ENCODE data around the gene TLR8. TPM values are rescaled to one million over a fixed set of nuclear protein-coding genes. Genes with fewer than 3 reads are reported as not detected.

TLR8 gene
- total and polyA plus RNA-seq, 2 of the 13 experiments (the other 11 are each of a cell fraction or from before 2014, with no cell fraction given): not detected

- H2AFZ ChIP-seq (ENCODE audit: low read length): no peak overlapping the region
- WGBS (ENCODE audit: low lambda C conversion rate): 43% methylated on average over 6 of the region's 6 CpGs
- DNase-seq (ENCODE audit: low spot score) (no peak), ATAC-seq (no peak), FAIRE-seq (no peak)
- TF ChIP-seq GABPB1 (CRISPR knock-in tag; IDR thresholded peaks at IDR 0.05): no peak
- no peak for TF ChIP-seq ZNF235 (CRISPR knock-in tag; IDR thresholded peaks at IDR 0.05; ENCODE audit: borderline replicate concordance)
- no peak for TF ChIP-seq ZNF546 (CRISPR knock-in tag; conservative IDR thresholded peaks at IDR 0.05)
- no peak for TF ChIP-seq ZNF513 (CRISPR knock-in tag; conservative IDR thresholded peaks at IDR 0.05)
- no peak for TF ChIP-seq RARA (CRISPR knock-in tag; IDR thresholded peaks at IDR 0.05)
- TF ChIP-seq CREB1 (IDR thresholded peaks at IDR 0.05): no peak
- TF ChIP-seq CREB1 (CRISPR knock-in tag; IDR thresholded peaks at IDR 0.05): no peak
- no peak for TF ChIP-seq ZNF646 (CRISPR knock-in tag; IDR thresholded peaks at IDR 0.05)
- TF ChIP-seq HOMEZ (CRISPR knock-in tag; IDR thresholded peaks at IDR 0.05; ENCODE audit: low read depth): no peak
- TF ChIP-seq ONECUT2 (CRISPR knock-in tag; IDR thresholded peaks at IDR 0.05): no peak
- TF ChIP-seq ETS1 (CRISPR knock-in tag; IDR thresholded peaks at IDR 0.05): no peak
- no peak for TF ChIP-seq MED8 (CRISPR knock-in tag; IDR thresholded peaks at IDR 0.05; ENCODE audit: insufficient replicate concordance)
- TF ChIP-seq ZSCAN9 (CRISPR knock-in tag; IDR thresholded peaks at IDR 0.05; ENCODE audit: borderline replicate concordance): no peak
- no peak for TF ChIP-seq GFI1 (CRISPR knock-in tag; IDR thresholded peaks at IDR 0.05; ENCODE audit: borderline replicate concordance)
- H3K4me3 ChIP-seq (replicated peaks in 1 of 3; ENCODE audit: insufficient read depth in 1 of 3, low read depth in 2 of 3, low read length in 3 of 3): no peak overlapping the region
- POLR2A ChIA-PET: no interaction called here
- CTCF ChIA-PET (ENCODE audit: low intra/inter-chr PET ratio, low total read pairs): no interaction called here
- no peak overlapping the region for H3K9ac ChIP-seq (ENCODE audit: insufficient read depth, low read depth, low read length)
- no TSS peak for BruUV-seq (replicated peaks)
- no peaks in the 10 kb centered on the region for H3K4me1 ChIP-seq (ENCODE audit: insufficient read depth, low read length)
- no peaks in the 10 kb centered on the region for H3K79me2 ChIP-seq (ENCODE audit: insufficient read depth, low read length)
- H3K36me3 ChIP-seq (replicated peaks in 1 of 2; ENCODE audit: control insufficient read depth in 1 of 2, insufficient read depth in 2 of 2, low read length in 2 of 2): no peaks in the 10 kb centered on the region
- no peak overlapping the region for H3K27ac ChIP-seq (ENCODE audit: extremely low read length, insufficient read depth, low read length)
- H3K4me2 ChIP-seq (ENCODE audit: low read depth, low read length): no peak overlapping the region
- intact Hi-C loops (cut with micrococcal nuclease; ENCODE audit: unreplicated experiment): no loop called here
- in situ Hi-C loops (cut with HindIII; ENCODE audit: extremely low pct_ligation_motif_present, low pct_unique_long_range_greater_than_20kb): no loop called here
- no peaks in the 10 kb centered on the region for H4K20me1 ChIP-seq (ENCODE audit: insufficient read depth, low read length)
- H3K27me3 ChIP-seq (ENCODE audit: control insufficient read depth in 1 of 2, insufficient read depth in 2 of 2, low read length in 2 of 2): no peaks in the 10 kb centered on the region
- H3K9me3 ChIP-seq (ENCODE audit: low read length): no peaks in the 10 kb centered on the region
These were observed 58.9 kb downstream of the TLR8 start for GRCh38 chrX:12965131-12965940.

Measured in HepG2 (cell line).